Cardiac fibroblast (primary cell): ENCODE results near the gene BICD1.

Source experiments
- DNase-seq, 2 donors: peaks; one replicate each; pipeline versions ENCODE4 v3.0.0 to v3.0.0-alpha.2; 2010; ENCODE audit warnings: low read depth in 2 of 2
- H3K4me3 ChIP-seq, 2 donors: replicated peaks in 1 of 2; 1 replicate in 1 of 2; 2 replicates in 1 of 2; pipeline ENCODE4 v1.5.1; 2011; ENCODE audit warnings: low read depth in 2 of 2, low read length in 2 of 2, mild to moderate bottlenecking in 2 of 2, moderate library complexity in 1 of 2
- CTCF ChIP-seq: IDR thresholded peaks from one replicate; pipeline ENCODE4 v1.5.1; 2011; ENCODE audit warnings: low read depth, mild to moderate bottlenecking, low read length, inconsistent platforms

Gene BICD1

GRCh38 chr12:32211900-32212156, 105.2 kb downstream of the BICD1 start:
- H3K4me3 ChIP-seq = no peak overlapping the region
- DNase-seq = no peak
- TF ChIP-seq CTCF = no peak

GRCh38 chr12:32214723-32215122, 108.1 kb downstream of the BICD1 start:
- H3K4me3 ChIP-seq = no peak overlapping the region
- no peak for DNase-seq
- no peak for TF ChIP-seq CTCF

GRCh38 chr12:32217354-32218310, 111.0 kb downstream of the BICD1 start:
- H3K4me3 ChIP-seq = no peak overlapping the region
- TF ChIP-seq CTCF = no peak
- DNase-seq = peak; percentile 50 to 83

GRCh38 chr12:32223941-32224340, 117.3 kb downstream of the BICD1 start:
- H3K4me3 ChIP-seq = no peak overlapping the region
- DNase-seq = no peak
- TF ChIP-seq CTCF = no peak

- H3K4me3 ChIP-seq = no peak overlapping the region
- DNase-seq = peak in 1 of 2 donors; percentile 33
- TF ChIP-seq CTCF = no peak
These were observed 120.1 kb downstream of the BICD1 start for GRCh38 chr12:32226768-32227167.

- TF ChIP-seq CTCF = no peak
- no peak for DNase-seq
- no peak overlapping the region for H3K4me3 ChIP-seq
These were observed 123.4 kb downstream of the BICD1 start for GRCh38 chr12:32229971-32230612.
